HepG2 (cell line): ENCODE data around the gene AKAP6. TPM values are rescaled to one million over a fixed set of nuclear protein-coding genes. Genes with fewer than 3 reads are reported as not detected.
A peak's percentile ranks its signal among the peaks of the same experiment; 100 is the strongest.

Source experiments
- ATAC-seq: fragments of 200-7000 bp; cut with Tn5 transposase; 3 replicates; pipeline ENCODE4 v1.9.1; 2020; ENCODE audit warnings: mild to moderate bottlenecking, moderate library complexity
- BruUV-seq: library from RNA; stranded (reverse); fragments of 400-500 nt; replicated peaks from 2 replicates; lab custom pipeline; 2021; lab: Mats Ljungman, UMichigan
- CTCF ChIA-PET: fragments of 300-600 bp; formaldehyde crosslinking; extraction: SDS; loops from one replicate; lab custom pipeline; 2021; ENCODE audit warnings: low total read pairs, inconsistent platforms, low intra/inter-chr PET ratio; lab: Yijun Ruan, JAX
- POLR2A ChIA-PET: fragments of 350-600 bp; sonication (Branson Sonifier 250); formaldehyde crosslinking; loops from one replicate; lab custom pipeline; 2020; ENCODE audit warnings: antibody characterized with exemption, inconsistent platforms; lab: Yijun Ruan, JAX
- DNase-seq: peaks from one replicate; pipeline ENCODE4 v3.0.0-alpha.2; 2015; ENCODE audit warnings: low spot score
- FAIRE-seq: peaks from 3 replicates; lab custom pipeline; 2011; peaks lifted over from hg19 to GRCh38; lab: Jason Lieb, UNC
- H2AFZ ChIP-seq: one replicate; pipeline ENCODE4 v1.6.1; 2011; ENCODE audit warnings: low read length, inconsistent platforms
- H3K27ac ChIP-seq: fragments of 300-600 bp; 3 replicates; pipeline ENCODE4 v1.8.0; 2011; ENCODE audit warnings: mixed run types, mild to moderate bottlenecking, mixed read lengths, low read length, inconsistent platforms; ENCODE audit not compliant: insufficient read depth; ENCODE audit errors: extremely low read length
- H3K27me3 ChIP-seq, 2 experiments: fragments of 200-600 bp in 1 of 2; 2 replicates in 1 of 2; 3 replicates in 1 of 2; pipeline versions ENCODE4 v1.6.0 to v1.8.0; 2011; ENCODE audit warnings: low read length in 2 of 2, mild to moderate bottlenecking in 2 of 2, moderate library complexity in 2 of 2, inconsistent platforms in 1 of 2; ENCODE audit not compliant: insufficient read depth in 2 of 2, control insufficient read depth in 1 of 2
- H3K36me3 ChIP-seq, 2 experiments: fragments of 200-600 bp in 1 of 2; replicated peaks in 1 of 2; 2 replicates in 1 of 2; 3 replicates in 1 of 2; pipeline versions ENCODE4 v1.5.1 to v1.8.0; 2011; ENCODE audit warnings: low read length in 2 of 2, inconsistent platforms in 1 of 2; ENCODE audit not compliant: insufficient read depth in 2 of 2, control insufficient read depth in 1 of 2
- H3K4me1 ChIP-seq: 2 replicates; pipeline ENCODE4 v1.5.1; 2012; ENCODE audit warnings: low read length, inconsistent platforms; ENCODE audit not compliant: insufficient read depth
- H3K4me2 ChIP-seq: 2 replicates; pipeline ENCODE4 v1.6.0; 2011; ENCODE audit warnings: low read depth, low read length, inconsistent platforms
- H3K4me3 ChIP-seq, 3 experiments: fragments of 200-600 bp in 1 of 3; sonication (generic), shearing (Covaris generic) in 1 of 3; replicated peaks in 1 of 3; 2 replicates each; pipeline ENCODE4 v1.5.1; 2011 to 2016; ENCODE audit warnings: low read length in 3 of 3, inconsistent platforms in 2 of 3, low read depth in 2 of 3, mild to moderate bottlenecking in 2 of 3, control low read depth in 1 of 3, mixed read lengths in 1 of 3; ENCODE audit not compliant: insufficient read depth in 1 of 3
- H3K79me2 ChIP-seq: one replicate; pipeline ENCODE4 v1.6.1; 2011; ENCODE audit warnings: low read length, inconsistent platforms; ENCODE audit not compliant: insufficient read depth
- H3K9ac ChIP-seq: 2 replicates; pipeline ENCODE4 v1.6.0; 2011; ENCODE audit warnings: mild to moderate bottlenecking, low read depth, low read length, inconsistent platforms; ENCODE audit not compliant: insufficient read depth
- H3K9me3 ChIP-seq: 2 replicates; pipeline ENCODE4 v1.5.1; 2012; ENCODE audit warnings: mild to moderate bottlenecking, low read length
- H4K20me1 ChIP-seq: 2 replicates; pipeline ENCODE4 v1.6.0; 2011; ENCODE audit warnings: inconsistent platforms, mild to moderate bottlenecking, low read length, moderate library complexity; ENCODE audit not compliant: insufficient read depth
- EEA1 ChIP-seq: sonication (generic); formaldehyde crosslinking; IDR thresholded peaks from 2 replicates; pipeline ENCODE4 v1.5.1; 2020; ENCODE audit warnings: mild to moderate bottlenecking, missing genetic modification reagents, borderline replicate concordance
- EP300 ChIP-seq, 3 experiments: sonication (generic) in 1 of 3; formaldehyde crosslinking in 1 of 3; IDR thresholded peaks; 2 replicates each; pipeline versions ENCODE4 v1.5.1 to v1.6.1; 2011 to 2020; ENCODE audit warnings: low read depth in 2 of 3, low read length in 2 of 3, borderline replicate concordance in 1 of 3, improper control_type of control experiment in 1 of 3, mild to moderate bottlenecking in 1 of 3, missing genetic modification reagents in 1 of 3, moderate library complexity in 1 of 3
- GPN1 ChIP-seq: sonication (generic); formaldehyde crosslinking; IDR thresholded peaks from 2 replicates; pipeline ENCODE4 v1.5.1; 2020; ENCODE audit warnings: missing genetic modification reagents, borderline replicate concordance
- LCORL ChIP-seq, 2 experiments: fragments of 450-650 bp in 1 of 2; sonication (generic) in 1 of 2; formaldehyde crosslinking in 1 of 2; IDR thresholded peaks; 2 replicates each; pipeline versions ENCODE4 v1.5.0 to v1.6.1; 2017 to 2020; ENCODE audit warnings: antibody characterized with exemption in 1 of 2, missing genetic modification reagents in 1 of 2
- RBM39 ChIP-seq: fragments of 200-400 bp; formaldehyde crosslinking; IDR thresholded peaks from one replicate; pipeline ENCODE4 v1.6.1; 2018; ENCODE audit warnings: antibody characterized with exemption, mild to moderate bottlenecking, low read depth, low read length; ENCODE audit not compliant: poor library complexity, severe bottlenecking
- RORA ChIP-seq: sonication (generic); formaldehyde crosslinking; IDR thresholded peaks from 2 replicates; pipeline ENCODE4 v1.5.0; 2020; ENCODE audit warnings: mild to moderate bottlenecking, missing genetic modification reagents, moderate library complexity
- ZBTB20 ChIP-seq: sonication (generic); formaldehyde crosslinking; IDR thresholded peaks from 2 replicates; pipeline ENCODE4 v1.8.1; 2023; ENCODE audit warnings: missing genetic modification reagents, low read depth, mild to moderate bottlenecking, borderline replicate concordance
- ZNF224 ChIP-seq: sonication (generic); formaldehyde crosslinking; IDR thresholded peaks from 2 replicates; pipeline ENCODE4 v1.5.0; 2020; ENCODE audit warnings: mild to moderate bottlenecking, missing genetic modification reagents
- ZNF552 ChIP-seq: sonication (generic); formaldehyde crosslinking; IDR thresholded peaks from 2 replicates; pipeline ENCODE4 v1.9.0; 2022; ENCODE audit warnings: missing genetic modification reagents, mild to moderate bottlenecking, borderline replicate concordance
- ZNF678 ChIP-seq: sonication (generic); formaldehyde crosslinking; IDR thresholded peaks from 2 replicates; pipeline ENCODE4 v1.4.0; 2020; ENCODE audit warnings: mild to moderate bottlenecking, missing genetic modification reagents
- in situ Hi-C: cut with HindIII; loops from 2 replicates; pipeline ENCODE4 v1.10.0; 2017; ENCODE audit warnings: low pct_unique_long_range_greater_than_20kb; ENCODE audit not compliant: extremely low pct_ligation_motif_present
- intact Hi-C: fragments of 100-400 bp; cut with micrococcal nuclease; formaldehyde crosslinking; loops from one replicate; pipeline ENCODE4 v1.10.0; 2022; ENCODE audit not compliant: unreplicated experiment
- polyA plus RNA-seq, 8 experiments: library from polyadenylated mRNA; depleted of rRNA in 3 of 8; stranded (reverse) in 7 of 8; unstranded in 1 of 8; fragments of >200 nt; fragmentation: Illumina TruSeq in 4 of 8; extraction: Trizol in 4 of 8; gene quantifications; 2 replicates each; pipeline versions ENCODE4 v1.2.1 to v1.2.3, GENCODE V29; 2011 to 2016; ENCODE audit warnings: low read depth in 4 of 8, missing spikeins in 1 of 8, mixed read lengths in 1 of 8; ENCODE audit not compliant: insufficient read depth in 1 of 8
- total RNA-seq, 5 experiments: library from RNA; depleted of rRNA; stranded (reverse); fragments of >200 nt; fragmentation: Illumina TruSeq; extraction: Trizol; gene quantifications; 2 replicates each; pipeline ENCODE4 v1.2.3, GENCODE V29; 2016; ENCODE audit warnings: low read depth in 1 of 5
- TF ChIP-seq, protein P1 (sequence below): fragments of 450-650 bp; IDR thresholded peaks from 2 replicates; pipeline ENCODE4 v1.6.1; 2016
- TF ChIP-seq, protein P2 (sequence below): sonication (generic); formaldehyde crosslinking; IDR thresholded peaks from 2 replicates; pipeline ENCODE4 v1.4.0; 2020; ENCODE audit warnings: mild to moderate bottlenecking, missing genetic modification reagents
- TF ChIP-seq, protein P3 (sequence below): IDR thresholded peaks from 2 replicates; pipeline ENCODE4 v1.6.1; 2016; ENCODE audit warnings: mild to moderate bottlenecking, missing biosample characterization, missing genetic modification reagents
- TF ChIP-seq, protein P4 (sequence below): sonication (generic); formaldehyde crosslinking; conservative IDR thresholded peaks from 2 replicates; pipeline ENCODE4 v1.8.1; 2023; ENCODE audit warnings: missing genetic modification reagents

AKAP6 gene
- total and polyA plus RNA-seq, 2 of the 13 experiments (the other 11 are each of a cell fraction or from before 2014, with no cell fraction given): 1.4 TPM

- H3K36me3 ChIP-seq: no peaks in the 10 kb centered on the region
- DNase-seq: no peak
- no peaks in the 10 kb centered on the region for H3K27me3 ChIP-seq
- peak; percentile 14; the same call in 1 of the 3 replicates for ATAC-seq
- ChIA-PET POLR2A (no interaction called here), CTCF (no interaction called here)
- no peak overlapping the region for H2AFZ ChIP-seq
- H3K4me2 ChIP-seq: no peak overlapping the region
- no peaks in the 10 kb centered on the region for H4K20me1 ChIP-seq
- no peak for FAIRE-seq
- H3K9me3 ChIP-seq: no peaks in the 10 kb centered on the region
- H3K4me1 ChIP-seq: peaks cover 11% of the 10 kb centered on the region
- no peak for TF ChIP-seq ZNF678 (CRISPR knock-in tag)
- TF ChIP-seq, protein P1, sequence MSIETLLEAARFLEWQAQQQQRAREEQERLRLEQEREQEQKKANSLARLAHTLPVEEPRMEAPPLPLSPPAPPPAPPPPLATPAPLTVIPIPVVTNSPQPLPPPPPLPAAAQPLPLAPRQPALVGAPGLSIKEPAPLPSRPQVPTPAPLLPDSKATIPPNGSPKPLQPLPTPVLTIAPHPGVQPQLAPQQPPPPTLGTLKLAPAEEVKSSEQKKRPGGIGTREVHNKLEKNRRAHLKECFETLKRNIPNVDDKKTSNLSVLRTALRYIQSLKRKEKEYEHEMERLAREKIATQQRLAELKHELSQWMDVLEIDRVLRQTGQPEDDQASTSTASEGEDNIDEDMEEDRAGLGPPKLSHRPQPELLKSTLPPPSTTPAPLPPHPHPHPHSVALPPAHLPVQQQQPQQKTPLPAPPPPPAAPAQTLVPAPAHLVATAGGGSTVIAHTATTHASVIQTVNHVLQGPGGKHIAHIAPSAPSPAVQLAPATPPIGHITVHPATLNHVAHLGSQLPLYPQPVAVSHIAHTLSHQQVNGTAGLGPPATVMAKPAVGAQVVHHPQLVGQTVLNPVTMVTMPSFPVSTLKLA: no peak
- TF ChIP-seq RBM39: no peak
- no peak for TF ChIP-seq EEA1 (CRISPR knock-in tag)
- TF ChIP-seq ZNF552 (CRISPR knock-in tag): no peak
- no peak for TF ChIP-seq GPN1
- TF ChIP-seq ZNF224: no peak
- 0 out of 2 replicates have a peak, but pooled peaks have one; percentile 22 for TF ChIP-seq ZBTB20
- TF ChIP-seq, protein P2, sequence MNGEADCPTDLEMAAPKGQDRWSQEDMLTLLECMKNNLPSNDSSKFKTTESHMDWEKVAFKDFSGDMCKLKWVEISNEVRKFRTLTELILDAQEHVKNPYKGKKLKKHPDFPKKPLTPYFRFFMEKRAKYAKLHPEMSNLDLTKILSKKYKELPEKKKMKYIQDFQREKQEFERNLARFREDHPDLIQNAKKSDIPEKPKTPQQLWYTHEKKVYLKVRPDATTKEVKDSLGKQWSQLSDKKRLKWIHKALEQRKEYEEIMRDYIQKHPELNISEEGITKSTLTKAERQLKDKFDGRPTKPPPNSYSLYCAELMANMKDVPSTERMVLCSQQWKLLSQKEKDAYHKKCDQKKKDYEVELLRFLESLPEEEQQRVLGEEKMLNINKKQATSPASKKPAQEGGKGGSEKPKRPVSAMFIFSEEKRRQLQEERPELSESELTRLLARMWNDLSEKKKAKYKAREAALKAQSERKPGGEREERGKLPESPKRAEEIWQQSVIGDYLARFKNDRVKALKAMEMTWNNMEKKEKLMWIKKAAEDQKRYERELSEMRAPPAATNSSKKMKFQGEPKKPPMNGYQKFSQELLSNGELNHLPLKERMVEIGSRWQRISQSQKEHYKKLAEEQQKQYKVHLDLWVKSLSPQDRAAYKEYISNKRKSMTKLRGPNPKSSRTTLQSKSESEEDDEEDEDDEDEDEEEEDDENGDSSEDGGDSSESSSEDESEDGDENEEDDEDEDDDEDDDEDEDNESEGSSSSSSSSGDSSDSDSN (CRISPR knock-in tag): no peak
- TF ChIP-seq, protein P3, sequence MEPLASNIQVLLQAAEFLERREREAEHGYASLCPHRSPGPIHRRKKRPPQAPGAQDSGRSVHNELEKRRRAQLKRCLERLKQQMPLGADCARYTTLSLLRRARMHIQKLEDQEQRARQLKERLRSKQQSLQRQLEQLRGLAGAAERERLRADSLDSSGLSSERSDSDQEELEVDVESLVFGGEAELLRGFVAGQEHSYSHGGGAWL: no peak
- TF ChIP-seq RORA (CRISPR knock-in tag): no peak
- no peak for TF ChIP-seq EP300 (IDR thresholded peaks at IDR 0.05; ENCODE audit: low read depth in 2 of 2, low read length in 2 of 2)
- no peak for TF ChIP-seq EP300 (CRISPR knock-in tag; IDR thresholded peaks at IDR 0.05; ENCODE audit: borderline replicate concordance)
- TF ChIP-seq LCORL (IDR thresholded peaks at IDR 0.05): peak; percentile 60; the same call in 1 of the 2 replicates
- TF ChIP-seq LCORL (CRISPR knock-in tag; IDR thresholded peaks at IDR 0.05): no peak
- TF ChIP-seq, protein P4, sequence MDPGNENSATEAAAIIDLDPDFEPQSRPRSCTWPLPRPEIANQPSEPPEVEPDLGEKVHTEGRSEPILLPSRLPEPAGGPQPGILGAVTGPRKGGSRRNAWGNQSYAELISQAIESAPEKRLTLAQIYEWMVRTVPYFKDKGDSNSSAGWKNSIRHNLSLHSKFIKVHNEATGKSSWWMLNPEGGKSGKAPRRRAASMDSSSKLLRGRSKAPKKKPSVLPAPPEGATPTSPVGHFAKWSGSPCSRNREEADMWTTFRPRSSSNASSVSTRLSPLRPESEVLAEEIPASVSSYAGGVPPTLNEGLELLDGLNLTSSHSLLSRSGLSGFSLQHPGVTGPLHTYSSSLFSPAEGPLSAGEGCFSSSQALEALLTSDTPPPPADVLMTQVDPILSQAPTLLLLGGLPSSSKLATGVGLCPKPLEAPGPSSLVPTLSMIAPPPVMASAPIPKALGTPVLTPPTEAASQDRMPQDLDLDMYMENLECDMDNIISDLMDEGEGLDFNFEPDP: no peak
- H3K4me3 ChIP-seq: no peak overlapping the region
- H3K79me2 ChIP-seq: no peaks in the 10 kb centered on the region
- no TSS peak for BruUV-seq
- intact Hi-C loops: loop anchor here (10.0 kb wide), 1 partner anchor 1522 kb away; no protein-coding TSS in a partner anchor
- no peak overlapping the region for H3K27ac ChIP-seq
- in situ Hi-C loops: loop anchor here (10.0 kb wide), 1 partner anchor 1742 kb away; no protein-coding TSS in a partner anchor
- H3K9ac ChIP-seq: no peak overlapping the region
Measured at GRCh38 chr14:32572867-32573150, 243.7 kb downstream of the AKAP6 start.
